GM23338 (cell line): ENCODE results near the gene GBX1. TPM values are rescaled to one million over a fixed set of nuclear protein-coding genes. Genes with fewer than 3 reads are reported as not detected.

Source experiments
- ATAC-seq: fragments of 200-7000 bp; cut with Tn5 transposase; 3 replicates; pipeline ENCODE4 v1.9.1; 2020
- DNase-seq: peaks from one replicate; pipeline ENCODE4 v3.0.0-alpha.2; 2015; ENCODE audit warnings: low spot score
- H2AFZ ChIP-seq: fragments of 200-600 bp; sonication (generic); 2 replicates; pipeline ENCODE4 v1.8.0; 2016; ENCODE audit warnings: antibody characterized with exemption, mild to moderate bottlenecking, moderate library complexity
- H3F3A ChIP-seq: fragments of 200-600 bp; sonication (generic); replicated peaks from 2 replicates; pipeline ENCODE4 v1.8.0; 2017; ENCODE audit warnings: antibody characterized with exemption, mixed run types, low read depth
- H3K27ac ChIP-seq: fragments of 200-600 bp; sonication (generic); 2 replicates; pipeline ENCODE4 v1.6.1; 2016; ENCODE audit warnings: low read depth
- H3K27me3 ChIP-seq: fragments of 200-600 bp; sonication (generic); 2 replicates; pipeline ENCODE4 v1.8.0; 2016; ENCODE audit warnings: mild to moderate bottlenecking, mixed run types, moderate library complexity; ENCODE audit not compliant: insufficient read depth
- H3K36me3 ChIP-seq: fragments of 200-600 bp; sonication (generic); 2 replicates; pipeline ENCODE4 v1.8.0; 2016; ENCODE audit warnings: mild to moderate bottlenecking; ENCODE audit not compliant: insufficient read depth
- H3K4me1 ChIP-seq: fragments of 200-600 bp; sonication (generic); 2 replicates; pipeline ENCODE4 v1.8.0; 2016; ENCODE audit warnings: mild to moderate bottlenecking, moderate library complexity; ENCODE audit not compliant: insufficient read depth
- H3K4me2 ChIP-seq: fragments of 200-600 bp; sonication (generic); 2 replicates; pipeline ENCODE4 v1.7.1; 2017; ENCODE audit warnings: mixed run types
- H3K4me3 ChIP-seq: fragments of 200-600 bp; sonication (generic); 2 replicates; pipeline ENCODE4 v1.6.1; 2016; ENCODE audit warnings: mixed run types
- H3K79me2 ChIP-seq: fragments of 200-600 bp; sonication (generic); replicated peaks from 2 replicates; pipeline ENCODE4 v1.8.0; 2017; ENCODE audit warnings: mild to moderate bottlenecking; ENCODE audit not compliant: insufficient read depth
- H3K9me2 ChIP-seq: fragments of 200-600 bp; sonication (generic); 2 replicates; pipeline ENCODE4 v1.8.0; 2017; ENCODE audit not compliant: insufficient read depth
- H4K20me1 ChIP-seq: fragments of 200-600 bp; sonication (generic); replicated peaks from 2 replicates; pipeline ENCODE4 v1.8.0; 2017; ENCODE audit warnings: mild to moderate bottlenecking; ENCODE audit not compliant: insufficient read depth
- H3K27ac Mint-ChIP-seq: 2 replicates; pipeline ENCODE4 v1.8.0; 2020; ENCODE audit warnings: inconsistent platforms, mild to moderate bottlenecking, moderate library complexity, mixed read lengths
- H3K27me3 Mint-ChIP-seq: 3 replicates; pipeline ENCODE4 v1.8.0; 2022; ENCODE audit warnings: low read depth, mild to moderate bottlenecking, moderate library complexity, mixed read lengths, inconsistent platforms; ENCODE audit not compliant: insufficient read depth, poor library complexity
- H3K36me3 Mint-ChIP-seq: 3 replicates; pipeline ENCODE4 v1.8.0; 2021; ENCODE audit warnings: low read depth, mild to moderate bottlenecking, inconsistent platforms, moderate library complexity, mixed read lengths
- H3K4me1 Mint-ChIP-seq: 3 replicates; pipeline ENCODE4 v1.8.0; 2020; ENCODE audit warnings: mild to moderate bottlenecking, inconsistent platforms, mixed read lengths
- H3K4me3 Mint-ChIP-seq: 3 replicates; pipeline ENCODE4 v1.8.0; 2021; ENCODE audit warnings: moderate library complexity, mild to moderate bottlenecking, inconsistent platforms, mixed read lengths
- H3K9me3 Mint-ChIP-seq: 3 replicates; pipeline ENCODE4 v1.8.0; 2020; ENCODE audit warnings: moderate library complexity, mild to moderate bottlenecking, inconsistent platforms, mixed read lengths
- CREB1 ChIP-seq: fragments of 250-450 bp; sonication (Bioruptor Pico); IDR thresholded peaks from 2 replicates; pipeline ENCODE4 v1.5.0; 2020; ENCODE audit warnings: low read depth, mild to moderate bottlenecking, moderate library complexity
- EZH2 ChIP-seq: fragments of 200-600 bp; sonication (generic); IDR thresholded peaks from one replicate; pipeline ENCODE4 v1.8.0; 2017; ENCODE audit warnings: antibody characterized with exemption, mild to moderate bottlenecking, low read depth; ENCODE audit not compliant: unreplicated experiment
- EZH2phosphoT487 ChIP-seq: fragments of 200-600 bp; sonication (generic); IDR thresholded peaks from one replicate; pipeline ENCODE4 v1.8.1; 2018; ENCODE audit warnings: antibody characterized with exemption; ENCODE audit not compliant: unreplicated experiment
- JUNB ChIP-seq: IDR thresholded peaks from one replicate; pipeline ENCODE4 v1.6.1; 2016; ENCODE audit warnings: antibody characterized with exemption; ENCODE audit not compliant: unreplicated experiment
- NANOG ChIP-seq: IDR thresholded peaks from 2 replicates; pipeline ENCODE4 v1.6.1; 2016; ENCODE audit warnings: antibody characterized with exemption, borderline replicate concordance
- POLR2AphosphoS5 ChIP-seq: IDR thresholded peaks from 2 replicates; pipeline ENCODE4 v1.6.1; 2016; ENCODE audit warnings: antibody characterized with exemption, low read depth
- STAT1 ChIP-seq: IDR thresholded peaks from one replicate; pipeline ENCODE4 v1.6.1; 2016; ENCODE audit warnings: antibody characterized with exemption; ENCODE audit not compliant: unreplicated experiment
- ZNF114 ChIP-seq: fragments of 250-450 bp; sonication (Bioruptor Pico); IDR thresholded peaks from 2 replicates; pipeline ENCODE4 v1.5.0; 2020; ENCODE audit warnings: mild to moderate bottlenecking, moderate library complexity
- ZNF331 ChIP-seq: fragments of 250-450 bp; sonication (Bioruptor Pico); IDR thresholded peaks from 2 replicates; pipeline ENCODE4 v1.5.0; 2020; ENCODE audit warnings: low read depth, mild to moderate bottlenecking, moderate library complexity
- polyA plus RNA-seq: library from polyadenylated mRNA; unstranded; fragments of >200 nt; fragmentation: Nextera tagmentation; extraction: Ambion mirVana; gene quantifications from 2 replicates; pipeline ENCODE4 v1.2.1, GENCODE V29; 2016
- total RNA-seq: library from RNA; depleted of rRNA; stranded (reverse); fragments of >200 nt; shearing (Covaris generic); gene quantifications from 2 replicates; pipeline ENCODE4 v1.2.3, GENCODE V29; 2014
- TF ChIP-seq, protein P1 (sequence below): fragments of 250-450 bp; sonication (Bioruptor Pico); IDR thresholded peaks from 2 replicates; pipeline ENCODE4 v1.5.0; 2020; ENCODE audit warnings: mild to moderate bottlenecking, moderate library complexity
- TF ChIP-seq, protein P2 (sequence below): IDR thresholded peaks from 2 replicates; pipeline ENCODE4 v1.6.1; 2016; ENCODE audit warnings: antibody characterized with exemption
- TF ChIP-seq, protein P3 (sequence below), 2 experiments: fragments of 200-600 bp in 1 of 2; sonication (generic) in 1 of 2; conservative IDR thresholded peaks; 2 replicates each; pipeline versions ENCODE4 v1.5.1 to v1.6.1; 2016 to 2017; ENCODE audit warnings: antibody characterized with exemption in 2 of 2, low read depth in 2 of 2, mild to moderate bottlenecking in 2 of 2, moderate library complexity in 1 of 2
- TF ChIP-seq, protein P4 (sequence below): IDR thresholded peaks from one replicate; pipeline ENCODE4 v1.6.1; 2018; ENCODE audit warnings: antibody characterized with exemption; ENCODE audit not compliant: unreplicated experiment

Gene GBX1
- total and polyA plus RNA-seq, 2 experiments from 2014 or later, result 0.24 TPM; not detected in 1

DNA sequence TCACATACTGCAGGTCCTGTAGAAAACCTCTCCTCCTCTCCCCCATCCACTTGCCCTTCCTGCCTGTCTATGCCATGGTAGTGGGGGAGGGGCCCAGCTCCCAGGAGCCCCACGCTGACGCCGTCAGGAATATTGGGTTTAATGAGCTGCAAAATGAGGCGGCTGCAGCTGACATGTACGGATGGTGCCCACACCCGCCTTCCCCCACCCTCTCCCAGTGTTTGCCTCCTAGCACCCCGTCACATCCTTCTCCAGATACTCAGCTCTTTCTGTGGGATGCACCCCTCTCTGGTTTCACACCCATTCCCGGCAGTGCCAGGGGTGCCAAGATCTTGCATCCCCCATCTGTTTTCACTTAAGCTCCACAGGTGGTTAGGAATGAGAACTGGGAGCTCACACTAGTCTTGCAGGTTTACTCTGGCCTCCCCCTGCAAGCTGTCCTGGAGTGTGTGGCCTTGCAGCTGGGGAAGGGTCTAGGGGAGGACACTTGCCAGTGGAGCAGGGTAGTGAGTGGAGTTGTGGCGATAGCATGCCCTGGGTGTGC lies 26.1 kb downstream of the GBX1 start:
- Histone ChIP-seq H3F3A (0 out of 2 replicates have a peak, but pooled peaks cover 2% of the 10 kb centered on the region), H2AFZ (no peak overlapping the region), H3K9me2 (no peaks in the 10 kb centered on the region), H3K27me3 (peaks cover 20% of the 10 kb centered on the region), H3K4me3 (no peak overlapping the region), H3K4me1 (peaks cover 23% of the 10 kb centered on the region), H3K4me2 (no peak overlapping the region), H3K79me2 (no peaks in the 10 kb centered on the region), H3K27ac (no peak overlapping the region), H3K36me3 (no peaks in the 10 kb centered on the region), H4K20me1 (peaks cover 7% of the 10 kb centered on the region)
- no peak for DNase-seq
- peaks cover 15% of the 10 kb centered on the region for H3K27me3 Mint-ChIP-seq
- no peak overlapping the region for H3K27ac Mint-ChIP-seq
- peaks cover 28% of the 10 kb centered on the region for H3K36me3 Mint-ChIP-seq
- no peak overlapping the region for H3K4me3 Mint-ChIP-seq
- H3K9me3 Mint-ChIP-seq, result no peaks in the 10 kb centered on the region
- TF ChIP-seq EZH2, result no peak
- TF ChIP-seq JUNB, result no peak
- TF ChIP-seq, protein P1, sequence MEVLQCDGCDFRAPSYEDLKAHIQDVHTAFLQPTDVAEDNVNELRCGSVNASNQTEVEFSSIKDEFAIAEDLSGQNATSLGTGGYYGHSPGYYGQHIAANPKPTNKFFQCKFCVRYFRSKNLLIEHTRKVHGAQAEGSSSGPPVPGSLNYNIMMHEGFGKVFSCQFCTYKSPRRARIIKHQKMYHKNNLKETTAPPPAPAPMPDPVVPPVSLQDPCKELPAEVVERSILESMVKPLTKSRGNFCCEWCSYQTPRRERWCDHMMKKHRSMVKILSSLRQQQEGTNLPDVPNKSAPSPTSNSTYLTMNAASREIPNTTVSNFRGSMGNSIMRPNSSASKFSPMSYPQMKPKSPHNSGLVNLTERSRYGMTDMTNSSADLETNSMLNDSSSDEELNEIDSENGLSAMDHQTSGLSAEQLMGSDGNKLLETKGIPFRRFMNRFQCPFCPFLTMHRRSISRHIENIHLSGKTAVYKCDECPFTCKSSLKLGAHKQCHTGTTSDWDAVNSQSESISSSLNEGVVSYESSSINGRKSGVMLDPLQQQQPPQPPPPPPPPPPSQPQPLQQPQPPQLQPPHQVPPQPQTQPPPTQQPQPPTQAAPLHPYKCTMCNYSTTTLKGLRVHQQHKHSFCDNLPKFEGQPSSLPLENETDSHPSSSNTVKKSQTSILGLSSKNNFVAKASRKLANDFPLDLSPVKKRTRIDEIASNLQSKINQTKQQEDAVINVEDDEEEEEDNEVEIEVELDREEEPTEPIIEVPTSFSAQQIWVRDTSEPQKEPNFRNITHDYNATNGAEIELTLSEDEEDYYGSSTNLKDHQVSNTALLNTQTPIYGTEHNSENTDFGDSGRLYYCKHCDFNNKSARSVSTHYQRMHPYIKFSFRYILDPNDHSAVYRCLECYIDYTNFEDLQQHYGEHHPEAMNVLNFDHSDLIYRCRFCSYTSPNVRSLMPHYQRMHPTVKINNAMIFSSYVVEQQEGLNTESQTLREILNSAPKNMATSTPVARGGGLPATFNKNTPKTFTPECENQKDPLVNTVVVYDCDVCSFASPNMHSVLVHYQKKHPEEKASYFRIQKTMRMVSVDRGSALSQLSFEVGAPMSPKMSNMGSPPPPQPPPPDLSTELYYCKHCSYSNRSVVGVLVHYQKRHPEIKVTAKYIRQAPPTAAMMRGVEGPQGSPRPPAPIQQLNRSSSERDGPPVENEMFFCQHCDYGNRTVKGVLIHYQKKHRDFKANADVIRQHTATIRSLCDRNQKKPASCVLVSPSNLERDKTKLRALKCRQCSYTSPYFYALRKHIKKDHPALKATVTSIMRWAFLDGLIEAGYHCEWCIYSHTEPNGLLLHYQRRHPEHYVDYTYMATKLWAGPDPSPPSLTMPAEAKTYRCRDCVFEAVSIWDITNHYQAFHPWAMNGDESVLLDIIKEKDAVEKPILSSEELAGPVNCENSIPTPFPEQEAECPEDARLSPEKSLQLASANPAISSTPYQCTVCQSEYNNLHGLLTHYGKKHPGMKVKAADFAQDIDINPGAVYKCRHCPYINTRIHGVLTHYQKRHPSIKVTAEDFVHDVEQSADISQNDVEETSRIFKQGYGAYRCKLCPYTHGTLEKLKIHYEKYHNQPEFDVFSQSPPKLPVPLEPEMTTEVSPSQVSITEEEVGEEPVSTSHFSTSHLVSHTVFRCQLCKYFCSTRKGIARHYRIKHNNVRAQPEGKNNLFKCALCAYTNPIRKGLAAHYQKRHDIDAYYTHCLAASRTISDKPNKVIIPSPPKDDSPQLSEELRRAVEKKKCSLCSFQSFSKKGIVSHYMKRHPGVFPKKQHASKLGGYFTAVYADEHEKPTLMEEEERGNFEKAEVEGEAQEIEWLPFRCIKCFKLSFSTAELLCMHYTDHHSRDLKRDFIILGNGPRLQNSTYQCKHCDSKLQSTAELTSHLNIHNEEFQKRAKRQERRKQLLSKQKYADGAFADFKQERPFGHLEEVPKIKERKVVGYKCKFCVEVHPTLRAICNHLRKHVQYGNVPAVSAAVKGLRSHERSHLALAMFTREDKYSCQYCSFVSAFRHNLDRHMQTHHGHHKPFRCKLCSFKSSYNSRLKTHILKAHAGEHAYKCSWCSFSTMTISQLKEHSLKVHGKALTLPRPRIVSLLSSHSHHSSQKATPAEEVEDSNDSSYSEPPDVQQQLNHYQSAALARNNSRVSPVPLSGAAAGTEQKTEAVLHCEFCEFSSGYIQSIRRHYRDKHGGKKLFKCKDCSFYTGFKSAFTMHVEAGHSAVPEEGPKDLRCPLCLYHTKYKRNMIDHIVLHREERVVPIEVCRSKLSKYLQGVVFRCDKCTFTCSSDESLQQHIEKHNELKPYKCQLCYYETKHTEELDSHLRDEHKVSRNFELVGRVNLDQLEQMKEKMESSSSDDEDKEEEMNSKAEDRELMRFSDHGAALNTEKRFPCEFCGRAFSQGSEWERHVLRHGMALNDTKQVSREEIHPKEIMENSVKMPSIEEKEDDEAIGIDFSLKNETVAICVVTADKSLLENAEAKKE, result no peak
- TF ChIP-seq, protein P2, sequence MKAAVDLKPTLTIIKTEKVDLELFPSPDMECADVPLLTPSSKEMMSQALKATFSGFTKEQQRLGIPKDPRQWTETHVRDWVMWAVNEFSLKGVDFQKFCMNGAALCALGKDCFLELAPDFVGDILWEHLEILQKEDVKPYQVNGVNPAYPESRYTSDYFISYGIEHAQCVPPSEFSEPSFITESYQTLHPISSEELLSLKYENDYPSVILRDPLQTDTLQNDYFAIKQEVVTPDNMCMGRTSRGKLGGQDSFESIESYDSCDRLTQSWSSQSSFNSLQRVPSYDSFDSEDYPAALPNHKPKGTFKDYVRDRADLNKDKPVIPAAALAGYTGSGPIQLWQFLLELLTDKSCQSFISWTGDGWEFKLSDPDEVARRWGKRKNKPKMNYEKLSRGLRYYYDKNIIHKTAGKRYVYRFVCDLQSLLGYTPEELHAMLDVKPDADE, result no peak
- TF ChIP-seq, protein P3, sequence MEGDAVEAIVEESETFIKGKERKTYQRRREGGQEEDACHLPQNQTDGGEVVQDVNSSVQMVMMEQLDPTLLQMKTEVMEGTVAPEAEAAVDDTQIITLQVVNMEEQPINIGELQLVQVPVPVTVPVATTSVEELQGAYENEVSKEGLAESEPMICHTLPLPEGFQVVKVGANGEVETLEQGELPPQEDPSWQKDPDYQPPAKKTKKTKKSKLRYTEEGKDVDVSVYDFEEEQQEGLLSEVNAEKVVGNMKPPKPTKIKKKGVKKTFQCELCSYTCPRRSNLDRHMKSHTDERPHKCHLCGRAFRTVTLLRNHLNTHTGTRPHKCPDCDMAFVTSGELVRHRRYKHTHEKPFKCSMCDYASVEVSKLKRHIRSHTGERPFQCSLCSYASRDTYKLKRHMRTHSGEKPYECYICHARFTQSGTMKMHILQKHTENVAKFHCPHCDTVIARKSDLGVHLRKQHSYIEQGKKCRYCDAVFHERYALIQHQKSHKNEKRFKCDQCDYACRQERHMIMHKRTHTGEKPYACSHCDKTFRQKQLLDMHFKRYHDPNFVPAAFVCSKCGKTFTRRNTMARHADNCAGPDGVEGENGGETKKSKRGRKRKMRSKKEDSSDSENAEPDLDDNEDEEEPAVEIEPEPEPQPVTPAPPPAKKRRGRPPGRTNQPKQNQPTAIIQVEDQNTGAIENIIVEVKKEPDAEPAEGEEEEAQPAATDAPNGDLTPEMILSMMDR (conservative IDR thresholded peaks at IDR 0.05; ENCODE audit: low read depth in 2 of 2), result no peak
- no peak for TF ChIP-seq POLR2AphosphoS5
- no peak for TF ChIP-seq NANOG
- TF ChIP-seq EZH2phosphoT487, result no peak
- TF ChIP-seq ZNF114 (CRISPR knock-in tag), result no peak
- TF ChIP-seq, protein P4, sequence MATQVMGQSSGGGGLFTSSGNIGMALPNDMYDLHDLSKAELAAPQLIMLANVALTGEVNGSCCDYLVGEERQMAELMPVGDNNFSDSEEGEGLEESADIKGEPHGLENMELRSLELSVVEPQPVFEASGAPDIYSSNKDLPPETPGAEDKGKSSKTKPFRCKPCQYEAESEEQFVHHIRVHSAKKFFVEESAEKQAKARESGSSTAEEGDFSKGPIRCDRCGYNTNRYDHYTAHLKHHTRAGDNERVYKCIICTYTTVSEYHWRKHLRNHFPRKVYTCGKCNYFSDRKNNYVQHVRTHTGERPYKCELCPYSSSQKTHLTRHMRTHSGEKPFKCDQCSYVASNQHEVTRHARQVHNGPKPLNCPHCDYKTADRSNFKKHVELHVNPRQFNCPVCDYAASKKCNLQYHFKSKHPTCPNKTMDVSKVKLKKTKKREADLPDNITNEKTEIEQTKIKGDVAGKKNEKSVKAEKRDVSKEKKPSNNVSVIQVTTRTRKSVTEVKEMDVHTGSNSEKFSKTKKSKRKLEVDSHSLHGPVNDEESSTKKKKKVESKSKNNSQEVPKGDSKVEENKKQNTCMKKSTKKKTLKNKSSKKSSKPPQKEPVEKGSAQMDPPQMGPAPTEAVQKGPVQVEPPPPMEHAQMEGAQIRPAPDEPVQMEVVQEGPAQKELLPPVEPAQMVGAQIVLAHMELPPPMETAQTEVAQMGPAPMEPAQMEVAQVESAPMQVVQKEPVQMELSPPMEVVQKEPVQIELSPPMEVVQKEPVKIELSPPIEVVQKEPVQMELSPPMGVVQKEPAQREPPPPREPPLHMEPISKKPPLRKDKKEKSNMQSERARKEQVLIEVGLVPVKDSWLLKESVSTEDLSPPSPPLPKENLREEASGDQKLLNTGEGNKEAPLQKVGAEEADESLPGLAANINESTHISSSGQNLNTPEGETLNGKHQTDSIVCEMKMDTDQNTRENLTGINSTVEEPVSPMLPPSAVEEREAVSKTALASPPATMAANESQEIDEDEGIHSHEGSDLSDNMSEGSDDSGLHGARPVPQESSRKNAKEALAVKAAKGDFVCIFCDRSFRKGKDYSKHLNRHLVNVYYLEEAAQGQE, result no peak
- TF ChIP-seq ZNF331 (CRISPR knock-in tag), result no peak
- TF ChIP-seq CREB1 (CRISPR knock-in tag), result no peak
- no peak for TF ChIP-seq STAT1
- ATAC-seq, result no peak
- H3K4me1 Mint-ChIP-seq, result peaks cover 62% of the 10 kb centered on the region
